Tibial nerve (tissue), 4 donors: ENCODE data around the gene ATP1B3. TPM values are rescaled to one million over a fixed set of nuclear protein-coding genes. Genes with fewer than 3 reads are reported as not detected.

Source experiments
- DNase-seq, 2 donors: peaks; one replicate each; pipeline ENCODE4 v3.0.0-alpha.2; 2019; ENCODE audit warnings: low spot score in 2 of 2
- H3K27ac ChIP-seq, 4 donors: fragments of 200-600 bp; sonication (generic) in 3 of 4; one replicate each; pipeline ENCODE4 v1.5.1; 2017 to 2019; ENCODE audit warnings: mild to moderate bottlenecking in 1 of 4
- H3K27me3 ChIP-seq, 2 donors: fragments of 200-600 bp; sonication (generic) in 1 of 2; one replicate each; pipeline versions ENCODE4 v1.5.1 to v1.6.0; 2017 to 2019
- H3K36me3 ChIP-seq, 3 donors: fragments of 200-600 bp; sonication (generic); one replicate each; pipeline ENCODE4 v1.5.1; 2018 to 2019
- H3K4me1 ChIP-seq, 4 donors: fragments of 200-600 bp; sonication (generic) in 3 of 4; one replicate each; pipeline ENCODE4 v1.5.1; 2017 to 2019
- H3K4me3 ChIP-seq, 4 donors: fragments of 200-600 bp; sonication (generic) in 3 of 4; one replicate each; pipeline ENCODE4 v1.5.1; 2017 to 2019; ENCODE audit warnings: mild to moderate bottlenecking in 1 of 4, moderate library complexity in 1 of 4
- H3K9me3 ChIP-seq, 4 donors: fragments of 200-600 bp; sonication (generic) in 3 of 4; one replicate each; pipeline ENCODE4 v1.5.1; 2017 to 2019
- CTCF ChIP-seq, 5 experiments: fragments of 200-600 bp in 3 of 5; fragments of 450-650 bp in 2 of 5; sonication (generic) in 3 of 5; IDR thresholded peaks; one replicate each; pipeline ENCODE4 v1.5.1; 2016 to 2019; ENCODE audit warnings: antibody characterized with exemption in 5 of 5, mild to moderate bottlenecking in 3 of 5, moderate library complexity in 2 of 5
- EP300 ChIP-seq, 2 donors: sonication (generic); formaldehyde crosslinking; IDR thresholded peaks; one replicate each; pipeline ENCODE4 v1.6.1; 2017; ENCODE audit warnings: antibody characterized with exemption in 2 of 2, mild to moderate bottlenecking in 1 of 2
- POLR2A ChIP-seq, 2 donors: fragments of 450-650 bp; IDR thresholded peaks; one replicate each; pipeline ENCODE4 v1.6.1; 2017; ENCODE audit warnings: antibody characterized with exemption in 2 of 2, mild to moderate bottlenecking in 2 of 2, moderate library complexity in 2 of 2
- WGBS, 2 donors: methylation state at CpG; one replicate each; pipeline ENCODE4 v1.1.5; 2018; 5-methylcytosine and 5-hydroxymethylcytosine counted together
- total RNA-seq, 4 donors: library from RNA; depleted of rRNA; stranded (reverse); fragments of >200 nt; gene quantifications; one replicate each; pipeline ENCODE4 v1.1.0, GENCODE V29; 2016

ATP1B3 gene
- total RNA-seq, 4 donors from 2014 or later = 73.3 to 98.0 (median 92.9) TPM

GRCh38 chr3:141875374-141875892, 1.0 kb upstream of the ATP1B3 start:
- Histone ChIP-seq H3K4me3 (peak overlapping the region; percentile 72 to 88 (median 80)), H3K36me3 (no peaks in the 10 kb centered on the region), H3K9me3 (no peaks in the 10 kb centered on the region), H3K27me3 (no peaks in the 10 kb centered on the region), H3K27ac (peak overlapping the region; percentile 97 to 100 (median 99)), H3K4me1 (peaks cover 0 to 26% (median 7%) of the 10 kb centered on the region in 4 donors)
- 0 to 1% methylated on average over 19 of the region's 19 CpGs for WGBS, 2 donors
- peak; percentile 71 to 84 for DNase-seq
- TF ChIP-seq EP300 (IDR thresholded peaks at IDR 0.05) = peak in 1 of 2 donors; percentile 28
- TF ChIP-seq POLR2A (IDR thresholded peaks at IDR 0.05) = peak in 1 of 2 donors; percentile 8
- TF ChIP-seq CTCF (IDR thresholded peaks at IDR 0.05) = peak; percentile 84 to 92 (median 86)

GRCh38 chr3:141875893-141876380, 506 bp upstream of the ATP1B3 start:
- H3K36me3 ChIP-seq = no peaks in the 10 kb centered on the region
- peaks cover 0 to 26% (median 7%) of the 10 kb centered on the region in 4 donors for H3K4me1 ChIP-seq
- H3K9me3 ChIP-seq = no peaks in the 10 kb centered on the region
- no peak for TF ChIP-seq CTCF (IDR thresholded peaks at IDR 0.05)
- no peak for TF ChIP-seq POLR2A (IDR thresholded peaks at IDR 0.05)
- TF ChIP-seq EP300 (IDR thresholded peaks at IDR 0.05) = peak; percentile 83 to 85
- H3K4me3 ChIP-seq = peak overlapping the region; percentile 72 to 88 (median 80)
- H3K27ac ChIP-seq = peak overlapping the region; percentile 97 to 100 (median 99)
- WGBS, 2 donors = 1% methylated on average over 42 of the region's 42 CpGs
- DNase-seq = peak; percentile 64
- no peaks in the 10 kb centered on the region for H3K27me3 ChIP-seq

- Histone ChIP-seq H3K4me1 (peaks cover 0 to 35% (median 7%) of the 10 kb centered on the region in 4 donors), H3K27ac (peak overlapping the region; percentile 97 to 100 (median 99)), H3K27me3 (no peaks in the 10 kb centered on the region), H3K9me3 (no peaks in the 10 kb centered on the region), H3K4me3 (peak overlapping the region; percentile 73 to 92 (median 87)), H3K36me3 (no peaks in the 10 kb centered on the region)
- peak in 1 of 2 donors; percentile 54 for DNase-seq
- TF ChIP-seq EP300 (IDR thresholded peaks at IDR 0.05) (peak in 1 of 2 donors; percentile 72), POLR2A (IDR thresholded peaks at IDR 0.05) (peak; percentile 18 to 19), CTCF (IDR thresholded peaks at IDR 0.05) (peak in 1 of 5 experiments; percentile 3)
- WGBS, 2 donors = 2% methylated on average over 25 to 31 of the region's 76 CpGs
These were observed 613 bp downstream of the ATP1B3 start for GRCh38 chr3:141876891-141877621.

GRCh38 chr3:141877911-141878310, 1.5 kb downstream of the ATP1B3 start:
- Histone ChIP-seq H3K27ac (peak overlapping the region; percentile 97 to 100 (median 99)), H3K27me3 (no peaks in the 10 kb centered on the region), H3K9me3 (no peaks in the 10 kb centered on the region), H3K4me1 (peaks cover 0 to 35% (median 7%) of the 10 kb centered on the region in 4 donors), H3K4me3 (peak overlapping the region in 3 of 4 donors; percentile 73 to 88 (median 86)), H3K36me3 (peaks cover 0 to 5% (median 0%) of the 10 kb centered on the region in 3 donors)
- WGBS, 2 donors = 31% methylated on average over 3 of the region's 3 CpGs
- no peak for TF ChIP-seq CTCF (IDR thresholded peaks at IDR 0.05)
- TF ChIP-seq POLR2A (IDR thresholded peaks at IDR 0.05) = no peak
- peak in 1 of 2 donors; percentile 5 for TF ChIP-seq EP300 (IDR thresholded peaks at IDR 0.05)
- DNase-seq = no peak

- Histone ChIP-seq H3K27me3 (no peaks in the 10 kb centered on the region), H3K4me3 (peak overlapping the region in 3 of 4 donors; percentile 73 to 88 (median 86)), H3K36me3 (peaks cover 0 to 6% (median 0%) of the 10 kb centered on the region in 3 donors), H3K4me1 (peaks cover 0 to 35% (median 7%) of the 10 kb centered on the region in 4 donors), H3K9me3 (no peaks in the 10 kb centered on the region), H3K27ac (peak overlapping the region in 2 of 4 donors; percentile 97 to 100)
- WGBS, 2 donors = 55 to 57% methylated on average over 1 of the region's 1 CpG
- DNase-seq = no peak
- TF ChIP-seq POLR2A (IDR thresholded peaks at IDR 0.05) = no peak
- peak in 1 of 2 donors; percentile 0 for TF ChIP-seq EP300 (IDR thresholded peaks at IDR 0.05)
These were observed 1.9 kb downstream of the ATP1B3 start for GRCh38 chr3:141878326-141878725.
